OCI-LY7 (cell line): ENCODE data around the gene PDZD2.

Experiments used
- CTCF ChIP-seq: fragments of 200-600 bp; sonication (generic); conservative IDR thresholded peaks from 2 replicates; pipeline ENCODE4 v1.5.1; 2014; ENCODE audit warnings: mild to moderate bottlenecking, antibody characterized with exemption, low read length, moderate library complexity, mixed read lengths
- EZH2phosphoT487 ChIP-seq: fragments of 200-600 bp; sonication (generic); IDR thresholded peaks from 2 replicates; pipeline ENCODE4 v1.6.1; 2018; ENCODE audit warnings: low read depth, borderline replicate concordance, mild to moderate bottlenecking, mixed run types, antibody characterized with exemption, low read length, moderate library complexity, mixed read lengths

GRCh38 chr5:32129074-32129598, 490.2 kb downstream of the PDZD2 start:
- TF ChIP-seq CTCF (no peak), EZH2phosphoT487 (no peak)
